DMS 273 treated with DMSO at 0.1 percent for 48 hours (cell line): ENCODE measurements around the gene AUTS2.

Experiments used
- DNase-seq: peaks from one replicate; lab custom pipeline; 2025; lab: John Stamatoyannopoulos, UW

Gene AUTS2

GRCh38 chr7:69789563-69789962 is 191.3 kb downstream of the AUTS2 start:
- no peak for DNase-seq

DNA sequence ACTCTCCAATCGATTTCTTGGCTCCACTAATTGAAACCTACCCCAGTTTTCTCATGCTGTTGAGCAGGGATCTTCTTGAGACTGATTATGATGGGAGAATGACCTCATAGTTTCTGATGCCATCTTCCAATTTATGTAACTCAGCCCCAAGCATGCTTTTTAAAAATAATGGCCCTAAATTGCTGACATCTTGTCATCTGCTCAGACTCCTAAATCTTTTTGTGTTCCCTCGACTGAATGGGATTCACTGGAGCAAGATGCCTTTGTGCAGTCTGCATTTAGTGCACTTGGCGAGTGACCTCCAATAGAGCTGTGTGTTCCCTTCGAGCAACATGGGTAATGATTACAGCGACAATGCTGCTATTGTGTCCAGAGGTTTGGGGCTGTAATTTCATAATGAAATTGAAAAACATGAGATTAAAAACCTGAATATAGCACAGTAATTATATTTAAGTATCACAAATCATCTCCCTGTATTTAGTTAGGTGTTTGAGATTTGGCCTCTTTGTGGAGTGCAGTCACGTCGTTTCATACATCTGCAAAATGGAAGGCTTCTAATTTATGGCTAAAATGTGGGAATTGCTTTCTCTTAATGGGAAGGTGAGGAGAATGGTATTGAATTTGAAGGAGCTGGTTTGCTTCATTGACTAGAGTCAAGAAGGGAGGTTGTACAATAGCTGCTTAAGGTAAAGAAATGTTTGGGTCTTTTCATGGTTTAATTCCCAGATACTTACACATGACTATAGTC is 192.9 kb downstream of the AUTS2 start:
- DNase-seq: no peak

GRCh38 chr7:69791739-69792138 is 193.5 kb downstream of the AUTS2 start:
- DNase-seq: no peak

- DNase-seq: no peak
These were observed 197.7 kb downstream of the AUTS2 start for GRCh38 chr7:69795932-69796331.

DNA sequence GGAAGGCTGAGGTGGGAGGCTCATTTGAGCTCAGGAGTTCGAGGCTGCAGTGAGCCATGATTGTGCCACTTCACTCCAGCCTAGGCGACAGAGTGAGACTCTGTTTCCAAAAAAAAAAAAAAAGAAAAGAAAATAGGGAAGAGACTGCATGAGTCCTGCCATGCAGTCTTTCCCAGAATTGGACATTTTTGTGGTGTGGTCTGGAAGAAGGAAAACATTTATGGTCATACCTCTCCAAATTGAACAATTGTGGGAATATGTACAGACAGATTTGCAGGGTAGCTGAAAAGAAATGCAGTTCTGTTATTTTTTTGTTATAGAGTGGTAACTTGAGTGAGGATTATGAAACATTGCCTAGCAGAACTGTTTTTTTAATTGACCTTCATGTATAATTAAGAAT is 198.1 kb downstream of the AUTS2 start:
- no peak for DNase-seq

GRCh38 chr7:69799048-69799697 is 200.9 kb downstream of the AUTS2 start:
- DNase-seq: no peak

GRCh38 chr7:69799990-69800389 is 201.7 kb downstream of the AUTS2 start:
- no peak for DNase-seq

GRCh38 chr7:69800495-69800894 is 202.2 kb downstream of the AUTS2 start:
- DNase-seq: no peak

DNA sequence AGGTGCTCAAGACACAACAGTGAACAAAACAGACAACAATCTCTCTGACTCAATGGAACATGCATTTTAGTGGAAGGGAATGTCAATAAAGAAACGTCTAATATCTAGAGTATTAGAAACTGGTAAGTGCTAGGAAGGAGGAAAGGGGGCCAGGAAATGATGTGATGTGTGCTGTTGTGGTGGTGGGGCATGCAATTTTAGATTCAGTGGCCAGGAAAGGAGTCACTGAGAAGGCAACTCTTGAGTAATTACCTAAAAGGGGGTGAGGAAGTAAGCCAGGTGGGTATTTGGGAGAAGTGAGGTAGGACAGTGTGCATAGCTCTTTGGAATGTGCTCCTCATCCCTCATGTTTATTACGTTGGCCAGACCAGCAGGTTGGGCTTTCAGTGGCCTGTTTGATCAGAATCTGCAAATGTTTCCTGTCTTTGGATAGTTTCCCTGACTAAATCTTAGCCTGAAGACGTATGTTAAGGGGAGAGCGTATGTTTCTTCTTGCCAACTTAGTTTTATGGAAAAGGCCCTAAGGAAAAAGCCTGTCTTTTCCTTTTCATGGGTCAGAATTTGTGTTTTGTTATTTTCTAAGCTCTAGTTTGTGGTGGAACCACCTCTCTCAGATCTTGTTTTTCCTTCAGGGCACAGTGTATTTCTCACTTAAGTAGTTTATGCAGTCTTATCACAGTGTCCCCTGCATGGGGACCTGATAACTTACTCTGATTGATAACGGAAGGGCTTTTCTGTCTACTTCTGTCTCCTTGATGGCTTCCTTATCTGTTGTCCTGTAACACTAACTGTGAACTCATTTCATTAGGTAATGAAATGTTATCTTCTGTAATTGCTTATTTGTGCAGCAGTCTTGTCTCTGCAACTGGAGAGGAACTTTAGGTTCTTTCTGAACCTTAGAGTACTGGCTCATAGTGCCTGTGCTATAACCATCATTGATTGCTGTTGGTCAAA is 203.7 kb downstream of the AUTS2 start:
- no peak for DNase-seq

- no peak for DNase-seq
These were observed 205.6 kb downstream of the AUTS2 start for GRCh38 chr7:69803699-69804516.

DNA sequence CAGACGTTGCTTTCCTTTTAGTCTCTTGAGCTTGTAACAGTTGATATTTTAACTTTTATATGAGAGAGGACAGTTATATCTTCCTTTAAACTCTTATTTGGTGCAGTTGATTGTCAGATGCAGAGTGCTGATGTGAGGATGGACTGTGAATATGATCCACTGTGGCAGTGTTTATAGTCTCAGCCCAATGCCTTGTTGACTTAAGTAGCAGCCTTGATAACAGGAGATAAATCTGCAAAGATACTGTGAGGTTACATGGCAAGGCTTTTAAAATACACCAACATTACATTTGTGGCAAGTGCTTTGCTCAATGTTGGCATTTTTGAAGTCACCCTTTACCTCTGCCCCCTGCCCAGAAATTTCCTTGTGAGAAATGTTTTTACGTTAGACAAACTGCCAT is 206.7 kb downstream of the AUTS2 start:
- DNase-seq: no peak

DNA sequence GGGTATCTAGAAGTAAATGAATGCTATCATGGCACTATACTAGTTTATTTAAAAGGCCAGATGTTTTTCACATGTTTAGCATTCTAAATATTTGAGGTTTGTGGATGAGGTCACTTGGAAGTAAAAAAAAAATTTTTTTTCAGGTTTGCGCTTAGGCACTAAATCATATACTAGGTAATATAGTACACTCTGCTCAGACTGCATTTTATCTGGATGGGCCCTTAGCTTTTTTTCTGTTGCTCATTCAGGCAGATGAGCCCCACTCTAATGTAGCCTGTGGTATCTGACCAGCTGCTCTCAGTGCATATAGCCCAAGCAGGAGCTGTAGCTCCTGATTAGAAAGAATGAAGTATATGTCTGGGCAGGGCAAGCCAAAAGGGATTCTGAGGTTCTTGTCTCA is 210.1 kb downstream of the AUTS2 start:
- no peak for DNase-seq

GRCh38 chr7:69811476-69812308 is 213.4 kb downstream of the AUTS2 start:
- DNase-seq: no peak

- DNase-seq: no peak
These were observed 214.5 kb downstream of the AUTS2 start for GRCh38 chr7:69812756-69813155.

- no peak for DNase-seq
These were observed 215.5 kb downstream of the AUTS2 start for GRCh38 chr7:69813637-69814240.

DNA sequence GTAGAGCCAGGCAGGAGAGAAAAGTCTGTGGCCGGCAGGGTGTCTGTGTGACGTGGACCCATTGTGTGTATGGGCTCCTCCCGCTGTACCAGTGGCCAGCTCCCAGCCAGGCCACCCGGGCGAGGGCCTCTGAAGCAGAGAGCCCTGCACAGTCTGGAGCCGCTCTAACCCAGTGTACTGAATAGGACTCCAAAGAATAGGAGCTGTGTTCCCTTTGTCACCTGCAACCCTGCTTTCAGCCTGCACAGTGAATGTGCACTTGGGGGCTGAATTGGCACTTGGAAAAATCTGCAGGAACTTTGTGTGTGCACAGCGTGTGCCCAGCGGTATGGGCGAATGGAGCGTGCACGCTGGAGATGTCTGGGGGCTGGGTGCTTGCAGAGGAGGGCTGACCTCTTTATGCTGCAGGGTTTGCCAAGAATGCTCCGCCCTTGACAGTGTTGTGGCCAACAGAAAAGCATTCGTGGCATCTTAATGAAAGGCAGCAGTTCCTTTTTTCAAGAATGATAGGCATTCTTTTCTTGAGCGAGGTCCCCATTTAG is 216.2 kb downstream of the AUTS2 start:
- no peak for DNase-seq

- DNase-seq: no peak
These were observed 218.2 kb downstream of the AUTS2 start for GRCh38 chr7:69816501-69816900.

GRCh38 chr7:69817121-69817520 is 218.8 kb downstream of the AUTS2 start:
- DNase-seq: no peak

GRCh38 chr7:69817841-69818635 is 219.8 kb downstream of the AUTS2 start:
- DNase-seq: no peak
